ENCODE results near the gene METAP2.
"Not testable (repeated sequence)": the region's sequence is repeated elsewhere in the genome, so short reads cannot be mapped to it uniquely, and the experiment has no call there.

The METAP2 gene

DNA sequence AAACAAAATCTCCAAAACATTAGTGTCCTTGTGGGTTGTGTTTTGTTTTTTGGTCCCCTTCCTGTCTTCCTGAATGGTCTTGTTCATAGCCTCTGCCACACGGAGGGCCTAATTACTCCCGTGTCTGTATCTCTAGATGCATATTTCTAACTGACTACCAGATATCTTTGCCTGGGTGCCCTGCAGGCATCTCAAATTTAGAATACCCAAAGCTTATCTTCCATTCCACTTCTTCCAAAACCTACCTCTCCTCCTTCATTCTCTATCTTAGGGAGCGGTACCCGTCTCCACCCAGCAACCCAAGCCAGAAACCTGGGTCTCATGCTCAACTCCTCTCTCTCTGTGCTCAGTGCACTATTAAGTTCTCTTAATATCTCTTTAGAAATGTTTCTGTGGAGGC, 10.9 kb upstream of the METAP2 start:
- DNase-seq = no peak

DNA sequence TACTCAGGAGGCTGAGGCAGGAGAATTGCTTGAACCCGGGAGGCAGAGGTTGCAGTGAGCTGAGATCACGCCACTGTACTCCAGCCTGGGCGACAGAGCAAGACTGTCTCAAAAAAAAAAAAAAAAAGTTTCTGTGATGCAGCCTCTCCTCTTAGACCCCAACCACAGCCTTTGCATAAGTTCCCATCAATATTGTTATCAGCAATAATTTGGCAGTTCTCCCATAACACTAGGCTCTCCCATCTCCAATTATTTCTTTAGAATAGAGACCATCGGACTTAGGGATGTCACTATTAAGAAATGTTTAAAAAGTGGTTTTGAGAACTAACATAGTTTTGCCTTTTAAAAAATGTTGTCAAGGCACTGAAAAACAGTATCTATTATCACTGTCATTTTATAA, 10.2 kb upstream of the METAP2 start:
- DNase-seq = not testable (repeated sequence)

DNA sequence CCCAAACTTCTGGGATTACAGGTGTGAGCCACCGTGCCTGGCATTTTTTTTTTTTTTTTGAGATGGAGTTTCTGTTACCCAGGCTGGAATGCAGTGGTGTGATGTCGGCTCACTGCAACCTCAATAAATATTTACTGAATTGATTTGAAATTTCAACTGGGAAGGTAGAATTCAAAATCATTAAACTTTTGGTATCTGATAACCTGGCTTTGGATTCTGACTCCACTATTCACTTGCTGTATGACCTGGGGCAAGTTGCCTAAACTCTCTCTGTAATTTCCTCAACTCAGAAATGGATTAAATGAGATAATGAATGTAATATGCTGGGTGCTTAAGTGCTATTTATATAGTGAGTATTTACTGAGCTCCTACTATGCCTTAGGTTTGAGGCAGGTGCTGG, 8.7 kb upstream of the METAP2 start:
- no peak for DNase-seq

DNA sequence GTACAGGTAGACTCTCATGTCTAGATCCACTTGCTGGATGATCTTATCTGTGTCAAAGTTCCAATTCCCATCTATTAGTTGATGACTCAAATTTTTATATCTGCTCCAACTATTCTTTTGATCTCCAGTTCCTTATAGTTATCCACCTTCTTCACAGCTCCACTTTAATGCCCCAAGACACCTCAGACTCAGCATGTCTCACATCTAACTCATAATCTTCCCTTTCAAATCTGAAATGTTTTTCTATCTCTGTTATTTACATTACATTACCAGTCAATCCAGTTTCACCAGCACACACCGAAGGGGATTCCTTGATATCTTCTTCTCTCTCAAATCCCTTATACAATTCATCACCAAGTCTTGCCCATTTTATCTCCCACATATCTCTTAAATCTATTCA, 3.7 kb upstream of the METAP2 start:
- no peak for DNase-seq

- peak; percentile 38 for DNase-seq
Observed at GRCh38 chr12:95473231-95473883, 595 bp upstream of the METAP2 start.

DNA sequence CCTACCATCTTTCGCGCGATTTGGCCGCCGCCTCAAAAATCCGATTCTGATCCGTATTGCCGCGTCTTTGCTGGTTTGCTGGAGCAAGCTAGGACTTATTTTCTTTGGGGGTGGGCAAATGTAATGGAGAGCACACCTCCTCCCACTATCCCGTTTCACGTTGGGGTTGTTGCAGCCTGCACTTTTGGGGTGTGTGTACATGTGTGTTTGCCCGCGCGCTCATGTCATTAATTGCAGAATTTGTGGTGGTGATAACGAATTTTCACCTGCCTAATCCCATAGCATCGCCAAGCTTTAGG, 657 bp downstream of the METAP2 start:
- DNase-seq = no peak

DNA sequence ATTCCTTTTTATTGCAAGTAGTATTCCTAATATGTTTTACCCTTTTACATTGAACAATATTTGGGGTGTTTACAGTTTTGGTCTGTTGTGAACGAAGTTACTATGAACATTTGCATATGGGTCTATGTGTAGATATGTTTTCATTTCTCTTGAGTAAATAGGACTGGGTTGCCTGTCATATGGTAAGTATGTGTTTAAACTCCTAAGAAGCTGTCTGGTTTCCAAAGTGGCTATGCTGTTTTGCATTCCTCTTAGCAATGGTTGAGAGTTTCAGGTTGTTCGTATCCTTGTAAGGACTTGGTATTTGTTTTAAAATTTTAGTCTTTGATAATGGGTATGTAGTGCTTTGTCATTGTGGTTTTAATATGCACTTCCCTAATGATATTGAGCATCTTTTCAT, 6.3 kb downstream of the METAP2 start:
- no peak for DNase-seq

- no peak for DNase-seq
Observed at GRCh38 chr12:95481072-95481471, 7.1 kb downstream of the METAP2 start.

DNA sequence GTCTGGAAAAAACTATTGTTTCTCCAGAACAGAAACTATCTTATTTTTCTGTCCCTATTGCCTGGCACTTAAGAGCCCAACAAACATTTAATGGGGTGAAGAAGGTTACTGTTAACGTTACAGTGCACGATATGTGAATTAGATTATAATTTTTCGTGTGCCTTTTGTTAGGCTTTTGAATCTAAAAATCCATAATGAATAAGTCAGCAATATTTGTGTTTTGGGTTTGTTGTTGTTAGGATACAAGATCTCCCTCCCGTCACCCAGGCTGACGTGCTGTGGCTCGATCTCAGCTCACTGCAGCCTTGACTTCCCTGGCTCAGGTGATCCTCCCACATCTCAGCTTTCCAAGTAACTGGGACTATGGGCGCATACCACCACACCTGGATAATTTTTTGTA, 7.9 kb downstream of the METAP2 start:
- no peak for DNase-seq

GRCh38 chr12:95482564-95482963, 8.6 kb downstream of the METAP2 start:
- not testable (repeated sequence) for DNase-seq

DNA sequence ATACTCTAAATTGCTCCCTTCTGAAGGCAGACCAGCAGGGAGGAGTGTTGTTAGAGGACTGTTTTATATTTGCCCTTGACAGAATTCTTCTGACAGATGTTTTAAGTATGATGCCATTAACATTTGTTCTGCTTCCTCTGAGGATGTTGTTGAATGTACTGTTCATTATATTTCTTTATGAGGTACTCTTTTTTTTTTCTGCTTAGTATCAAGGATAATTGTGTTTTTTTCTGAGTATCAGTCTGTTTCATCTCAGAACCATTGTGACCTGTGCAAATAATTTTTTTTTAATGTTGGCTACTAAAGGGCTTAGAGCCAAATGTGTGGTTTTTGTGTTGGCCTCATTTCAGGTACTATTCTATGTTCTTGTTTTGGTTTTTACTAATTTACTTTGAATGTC, 10.6 kb downstream of the METAP2 start:
- no peak for DNase-seq

DNA sequence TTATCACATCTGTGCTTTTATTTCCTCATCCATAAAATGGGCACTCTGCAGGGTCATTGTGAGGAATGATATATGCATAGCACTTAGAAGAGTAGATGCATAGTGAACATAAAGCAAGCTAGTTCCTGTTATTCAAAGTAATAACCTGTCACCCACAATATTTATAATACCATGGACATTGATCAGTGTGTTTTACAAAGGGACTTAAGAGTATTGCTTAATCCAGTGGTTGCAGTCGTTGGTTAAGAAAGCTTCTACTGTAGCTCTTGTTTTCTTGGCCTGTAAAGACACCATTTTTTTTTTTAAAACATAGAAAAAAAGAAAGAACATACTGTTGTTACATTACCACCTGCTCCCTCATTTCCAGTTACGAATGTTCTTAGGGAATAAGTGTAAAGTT, 13.1 kb downstream of the METAP2 start:
- no peak for DNase-seq

DNA sequence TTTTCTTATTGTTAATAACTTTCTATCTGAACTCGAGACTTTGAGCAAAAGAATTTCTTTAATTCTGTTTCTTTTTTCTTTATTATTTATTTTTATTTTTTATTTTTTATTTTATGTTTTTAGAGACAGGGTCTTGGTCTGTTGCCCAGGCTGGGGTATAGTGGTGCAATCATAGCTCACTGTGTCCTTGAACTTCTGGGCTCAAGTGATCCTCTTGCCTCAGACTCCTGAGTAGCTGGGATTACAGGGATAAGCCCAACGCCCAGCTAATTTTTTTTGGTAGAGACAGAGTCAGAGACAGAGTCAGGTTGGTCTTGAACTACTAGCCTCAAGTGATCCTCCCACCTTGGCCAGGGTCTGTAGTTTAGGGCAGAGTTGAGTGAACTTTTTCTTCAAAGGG, 18.5 kb downstream of the METAP2 start:
- no peak for DNase-seq

GRCh38 chr12:95494888-95495287, 20.9 kb downstream of the METAP2 start:
- no peak for DNase-seq

DNA sequence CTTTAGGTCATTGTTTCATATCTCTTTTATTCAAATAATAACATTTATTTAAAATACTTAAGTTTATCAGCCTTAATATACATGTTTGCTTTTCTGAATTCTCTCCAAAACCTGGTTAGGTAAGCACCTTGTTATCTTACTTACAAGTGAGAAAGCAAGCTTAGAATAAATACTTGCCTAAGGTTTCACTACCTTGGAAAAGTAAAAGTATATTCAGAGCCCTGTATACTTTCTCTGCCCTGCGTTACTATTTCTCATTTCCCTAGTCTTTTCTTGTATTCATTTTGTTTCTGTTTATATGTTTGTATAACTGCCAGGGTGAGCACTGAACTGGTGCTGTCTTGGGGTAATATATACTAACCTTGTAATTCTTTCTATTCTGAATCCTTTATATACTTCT, 21.5 kb downstream of the METAP2 start:
- DNase-seq = no peak

GRCh38 chr12:95497031-95497430, 23.1 kb downstream of the METAP2 start:
- DNase-seq = no peak

GRCh38 chr12:95498968-95499367, 25.0 kb downstream of the METAP2 start:
- DNase-seq = no peak

- no peak for DNase-seq
Observed at GRCh38 chr12:95499772-95500171, 25.8 kb downstream of the METAP2 start.

DNA sequence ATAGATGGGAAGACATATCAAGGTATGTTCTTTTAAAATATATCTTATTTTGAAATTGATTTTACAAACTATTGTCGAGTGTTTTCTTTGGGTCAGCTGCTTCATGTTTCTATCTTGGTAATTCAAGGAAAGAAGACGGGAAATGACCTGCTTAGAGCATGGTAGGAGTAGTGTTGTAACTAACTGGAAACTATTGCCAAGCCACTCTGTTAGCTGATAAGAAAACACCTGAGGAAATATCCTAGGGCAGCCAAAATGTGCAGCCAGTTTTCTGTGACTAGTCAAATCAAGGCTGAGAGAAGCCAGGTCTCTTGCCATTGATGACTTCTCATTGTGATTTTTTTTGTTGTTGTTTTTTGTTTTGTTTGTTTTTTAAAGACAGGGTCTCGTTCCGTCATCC, 30.2 kb downstream of the METAP2 start:
- no peak for DNase-seq

- DNase-seq = no peak
Observed at GRCh38 chr12:95505039-95505438, 31.1 kb downstream of the METAP2 start.

GRCh38 chr12:95506707-95507523, 33.0 kb downstream of the METAP2 start:
- DNase-seq = no peak

DNA sequence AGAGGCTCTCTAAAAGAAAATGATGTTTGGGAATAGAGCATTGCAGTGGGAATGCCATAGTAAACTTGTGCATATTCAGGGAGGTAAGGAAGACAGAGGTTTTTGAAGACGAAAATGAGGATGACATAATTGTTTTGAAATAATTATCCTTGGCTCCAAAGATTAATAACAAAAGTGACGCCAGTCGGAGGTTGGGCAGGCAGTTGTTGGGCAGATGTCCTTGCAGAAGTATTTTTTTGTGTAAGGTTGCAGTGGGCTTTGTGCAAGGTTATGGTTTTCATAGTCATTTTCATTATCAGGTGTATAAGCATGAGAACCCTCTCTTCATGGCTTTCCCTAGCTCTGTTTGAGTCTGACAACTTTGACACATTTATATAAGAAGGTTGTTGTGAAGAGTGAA, 35.3 kb downstream of the METAP2 start:
- no peak for DNase-seq

DNA sequence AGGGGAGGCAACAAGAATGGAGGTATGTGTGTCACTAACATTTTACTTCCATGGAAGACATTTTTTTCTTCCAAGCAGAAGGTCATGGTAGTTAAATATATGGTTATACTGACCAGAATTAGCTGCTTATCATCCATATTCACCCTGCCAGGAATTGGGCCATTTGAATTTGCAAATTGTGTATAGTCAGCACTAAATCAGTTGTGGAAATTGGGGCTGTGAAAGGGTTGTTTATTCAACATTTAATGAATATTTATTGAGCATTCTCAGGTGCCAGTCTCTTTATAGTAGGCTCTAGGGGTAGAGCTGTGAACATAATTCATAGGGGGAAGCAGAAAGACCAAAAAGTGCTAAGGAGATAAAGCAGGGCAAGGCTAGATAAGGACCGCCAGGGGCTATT, 38.0 kb downstream of the METAP2 start:
- DNase-seq = no peak

DNA sequence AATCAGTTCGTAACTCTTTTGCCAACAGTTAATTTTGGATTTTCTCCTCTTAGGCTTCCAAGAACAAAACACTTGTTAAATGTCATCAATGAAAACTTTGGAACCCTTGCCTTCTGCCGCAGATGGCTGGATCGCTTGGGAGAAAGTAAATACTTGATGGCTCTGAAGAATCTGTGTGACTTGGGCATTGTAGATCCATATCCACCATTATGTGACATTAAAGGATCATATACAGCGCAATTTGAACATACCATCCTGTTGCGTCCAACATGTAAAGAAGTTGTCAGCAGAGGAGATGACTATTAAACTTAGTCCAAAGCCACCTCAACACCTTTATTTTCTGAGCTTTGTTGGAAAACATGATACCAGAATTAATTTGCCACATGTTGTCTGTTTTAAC, 39.6 kb downstream of the METAP2 start:
- no peak for DNase-seq

DNA sequence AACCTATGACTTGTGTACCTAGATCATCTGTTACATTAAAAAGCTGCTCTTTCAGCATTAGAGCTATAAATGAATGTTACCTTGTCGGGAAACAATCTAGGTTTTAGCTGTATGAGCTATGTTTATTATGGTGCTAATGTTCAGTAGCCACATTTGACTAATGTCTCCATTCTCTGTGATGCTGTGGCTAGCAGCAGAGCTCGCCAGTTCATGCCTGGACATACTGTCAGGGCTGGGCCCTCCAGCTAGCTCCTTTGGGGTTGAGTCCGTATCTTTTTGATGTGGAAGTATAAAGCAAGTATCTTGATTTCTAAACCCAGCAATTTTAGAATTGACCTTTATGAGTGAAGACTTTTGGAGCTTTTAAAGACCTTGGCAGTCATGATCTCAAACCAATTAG, 41.2 kb downstream of the METAP2 start:
- no peak for DNase-seq
